CD4-positive, alpha-beta T cell treated with Interleukin-12 subunit alpha and Interleukin-12 subunit beta, for 1 hour (primary cell): Measurements from ENCODE around the gene SCMH1.
"Not testable (repeated sequence)": the region's sequence is repeated elsewhere in the genome, so short reads cannot be mapped to it uniquely, and the experiment has no call there.

Source experiments
- DNase-seq: peaks from one replicate; pipeline ENCODE4 v3.0.0-alpha.2; 2020

The SCMH1 gene

GRCh38 chr1:41200728-41201127, 41.4 kb downstream of the SCMH1 start:
- DNase-seq = no peak

GRCh38 chr1:41199375-41199774, 42.7 kb downstream of the SCMH1 start:
- no peak for DNase-seq

GRCh38 chr1:41192456-41193178, 49.5 kb downstream of the SCMH1 start:
- DNase-seq = no peak

- no peak for DNase-seq
Measured at GRCh38 chr1:41184446-41184845, 57.7 kb downstream of the SCMH1 start.

- not testable (repeated sequence) for DNase-seq
Measured at GRCh38 chr1:41178230-41178629, 63.9 kb downstream of the SCMH1 start.

- no peak for DNase-seq
Measured at GRCh38 chr1:41175546-41175945, 66.6 kb downstream of the SCMH1 start.

- no peak for DNase-seq
Measured at GRCh38 chr1:41174170-41174569, 67.9 kb downstream of the SCMH1 start.

- DNase-seq = no peak
Measured at GRCh38 chr1:41173651-41174050, 68.5 kb downstream of the SCMH1 start.

- DNase-seq = no peak
Measured at GRCh38 chr1:41171266-41171874, 70.7 kb downstream of the SCMH1 start.

- DNase-seq = no peak
Measured at GRCh38 chr1:41169799-41170180, 72.3 kb downstream of the SCMH1 start.

- DNase-seq = no peak
Measured at GRCh38 chr1:41169066-41169798, 72.9 kb downstream of the SCMH1 start.

GRCh38 chr1:41167667-41168066, 74.4 kb downstream of the SCMH1 start:
- no peak for DNase-seq

- DNase-seq = no peak
Measured at GRCh38 chr1:41164727-41165126, 77.4 kb downstream of the SCMH1 start.

GRCh38 chr1:41162441-41162840, 79.7 kb downstream of the SCMH1 start:
- no peak for DNase-seq

GRCh38 chr1:41161846-41162245, 80.3 kb downstream of the SCMH1 start:
- no peak for DNase-seq

GRCh38 chr1:41160498-41161110, 81.5 kb downstream of the SCMH1 start:
- DNase-seq = no peak

GRCh38 chr1:41158966-41159365, 83.1 kb downstream of the SCMH1 start:
- no peak for DNase-seq

GRCh38 chr1:41158147-41158875, 83.8 kb downstream of the SCMH1 start:
- no peak for DNase-seq

- no peak for DNase-seq
Measured at GRCh38 chr1:41155105-41155504, 87.0 kb downstream of the SCMH1 start.

- no peak for DNase-seq
Measured at GRCh38 chr1:41153750-41154274, 88.3 kb downstream of the SCMH1 start.

GRCh38 chr1:41152622-41153044, 89.5 kb downstream of the SCMH1 start:
- DNase-seq = no peak

- no peak for DNase-seq
Measured at GRCh38 chr1:41151846-41152245, 90.3 kb downstream of the SCMH1 start.

- no peak for DNase-seq
Measured at GRCh38 chr1:41149570-41149969, 92.5 kb downstream of the SCMH1 start.
